HG03060 (cell line): ENCODE measurements around the gene MAN1A1.
A peak's percentile ranks its signal among the peaks of the same experiment; 100 is the strongest.
"Not testable (repeated sequence)": the region's sequence is repeated elsewhere in the genome, so short reads cannot be mapped to it uniquely, and the experiment has no call there.

Source experiments
- ATAC-seq: cut with Tn5 transposase; IDR thresholded peaks from one replicate; pipeline ENCODE4 v1.9.1; 2021; ENCODE audit warnings: low read depth, moderate number of reproducible peaks; ENCODE audit not compliant: unreplicated experiment

MAN1A1 gene

DNA sequence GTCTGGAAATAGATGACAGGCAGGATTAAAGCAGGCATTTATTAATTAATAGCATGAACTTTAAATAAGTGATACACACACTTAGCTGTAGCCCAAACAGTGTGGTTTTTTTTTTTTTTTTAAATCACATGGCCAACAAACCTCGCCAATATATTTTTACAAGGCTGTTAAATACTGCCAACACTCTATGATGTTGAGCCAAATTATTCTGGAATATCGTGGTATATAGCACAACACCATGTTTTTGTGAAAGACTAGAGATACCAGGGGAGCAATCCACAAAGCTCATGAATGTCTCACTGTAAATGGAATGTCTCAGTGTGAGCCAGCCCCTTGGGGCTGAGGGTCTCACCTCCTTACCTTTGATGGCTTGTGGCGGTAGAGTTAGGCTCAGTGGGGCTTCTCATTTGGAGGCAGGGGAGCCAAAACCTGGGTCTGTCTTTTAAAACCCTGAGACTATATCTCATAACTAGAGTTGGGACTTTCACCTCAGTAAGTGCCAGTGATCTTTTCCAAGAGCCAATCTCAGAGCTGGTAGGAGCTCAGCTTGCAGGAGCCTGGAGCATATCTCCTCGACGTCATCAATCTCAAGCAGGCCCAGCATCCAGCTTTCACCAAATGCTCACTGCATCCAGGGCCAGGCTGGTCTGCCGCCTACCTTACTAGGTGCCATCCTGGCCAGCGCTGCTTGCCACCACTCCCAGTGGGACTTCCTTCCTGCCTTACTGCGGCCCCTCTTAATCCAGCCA lies 192.6 kb downstream of the MAN1A1 start:
- no peak for ATAC-seq

DNA sequence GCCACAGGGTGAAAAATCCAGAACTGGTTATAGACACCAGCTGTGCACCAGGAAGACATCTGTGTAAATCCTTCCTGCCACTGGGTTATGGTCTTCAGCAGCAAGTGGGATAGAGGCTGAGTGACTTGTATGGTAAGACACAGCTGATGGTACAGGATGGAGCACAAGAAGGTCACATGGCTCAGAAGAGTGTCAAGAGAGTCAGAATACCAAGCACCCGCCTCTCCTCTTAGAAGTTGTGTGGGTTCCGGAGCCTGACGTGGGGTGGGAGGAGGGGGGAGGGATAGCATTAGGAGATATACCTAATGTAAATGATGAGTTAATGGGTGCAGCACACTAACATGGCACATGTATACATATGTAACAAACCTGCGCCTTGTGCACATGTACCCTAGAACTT lies 193.5 kb downstream of the MAN1A1 start:
- ATAC-seq, result not testable (repeated sequence)

DNA sequence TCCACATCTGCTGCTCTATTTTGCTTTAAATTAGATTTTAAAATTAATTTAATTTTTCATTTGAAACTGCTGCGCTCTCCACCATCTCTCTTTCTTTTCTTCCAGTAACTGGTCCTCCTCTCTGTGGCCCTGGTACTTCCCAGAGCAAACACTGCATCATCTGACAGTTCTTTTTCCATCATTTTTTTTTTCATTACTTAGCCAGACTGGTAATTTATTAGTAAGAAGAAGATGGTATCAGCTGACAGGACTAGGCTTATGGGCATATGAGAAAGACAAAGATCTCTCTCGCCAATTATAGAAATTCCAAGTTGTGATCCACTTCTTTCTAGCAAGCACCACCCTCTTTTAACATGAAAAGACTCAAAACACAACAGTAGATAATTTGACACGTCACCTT lies 197.4 kb downstream of the MAN1A1 start:
- no peak for ATAC-seq

DNA sequence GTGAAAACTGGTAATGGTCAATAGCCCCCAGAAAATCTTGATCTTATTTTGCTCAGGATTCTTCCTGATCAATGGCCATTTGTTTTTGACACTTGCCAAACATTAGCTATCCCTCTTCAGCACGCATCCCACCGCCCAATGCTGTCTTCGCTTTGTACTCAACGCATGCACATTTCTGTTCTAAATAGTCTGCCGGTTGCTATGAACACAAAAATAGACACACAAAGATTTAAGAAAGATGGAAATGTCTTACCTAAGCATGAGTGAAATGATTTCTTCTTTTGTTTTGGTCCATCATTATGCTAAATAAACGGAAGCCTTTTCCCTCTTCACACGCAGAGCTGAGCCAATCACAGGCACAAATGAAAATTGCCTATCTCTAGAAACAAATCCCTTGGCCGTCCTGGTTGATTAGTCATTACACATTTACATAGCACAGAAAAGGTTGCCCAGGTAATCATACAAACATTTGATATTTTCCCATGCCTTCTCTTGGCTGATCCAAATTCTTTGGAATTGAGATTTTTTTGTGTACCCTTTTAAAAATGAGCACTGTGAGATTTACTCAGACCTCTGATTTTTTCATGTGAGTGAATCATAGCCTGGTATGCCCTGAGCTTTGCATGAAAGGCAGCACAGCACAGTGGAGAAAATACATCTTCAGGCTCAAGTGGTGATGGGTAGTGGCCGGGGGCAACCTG lies 200.6 kb downstream of the MAN1A1 start:
- ATAC-seq, result no peak

DNA sequence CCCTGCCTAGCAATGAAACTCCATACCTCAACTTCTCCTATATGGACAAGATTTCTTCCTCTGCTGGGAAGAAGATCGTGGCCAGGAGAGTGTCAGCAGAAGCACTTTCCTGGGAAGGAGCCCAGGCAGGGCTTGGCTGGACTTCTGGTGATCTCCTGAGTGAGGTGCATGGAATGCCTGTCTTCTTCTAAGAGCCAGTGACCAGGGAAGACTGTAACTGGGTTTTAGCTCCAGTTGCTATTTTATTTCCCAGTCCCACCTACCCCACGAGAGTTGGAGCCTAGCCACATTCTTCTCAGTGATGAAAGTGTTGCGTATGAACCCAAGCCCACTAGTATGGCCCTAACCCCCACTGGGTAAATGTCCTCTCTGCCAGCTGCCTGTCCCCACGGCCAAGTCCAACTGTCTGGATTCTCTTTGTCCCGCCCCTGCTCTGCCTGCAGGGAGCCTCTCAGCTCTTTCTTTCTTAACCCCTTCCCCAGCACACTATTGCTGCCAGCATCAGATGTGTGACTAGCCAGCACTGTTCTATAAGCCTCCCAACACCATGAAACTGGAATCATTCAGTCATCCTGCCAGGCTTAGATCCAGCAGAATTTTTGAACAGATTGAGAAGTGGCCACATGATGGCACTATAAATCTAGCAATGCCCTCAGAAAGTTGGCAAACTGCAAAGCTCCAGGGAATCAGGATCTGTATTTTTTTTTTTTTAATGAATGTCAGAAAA lies 201.3 kb downstream of the MAN1A1 start:
- no peak for ATAC-seq

DNA sequence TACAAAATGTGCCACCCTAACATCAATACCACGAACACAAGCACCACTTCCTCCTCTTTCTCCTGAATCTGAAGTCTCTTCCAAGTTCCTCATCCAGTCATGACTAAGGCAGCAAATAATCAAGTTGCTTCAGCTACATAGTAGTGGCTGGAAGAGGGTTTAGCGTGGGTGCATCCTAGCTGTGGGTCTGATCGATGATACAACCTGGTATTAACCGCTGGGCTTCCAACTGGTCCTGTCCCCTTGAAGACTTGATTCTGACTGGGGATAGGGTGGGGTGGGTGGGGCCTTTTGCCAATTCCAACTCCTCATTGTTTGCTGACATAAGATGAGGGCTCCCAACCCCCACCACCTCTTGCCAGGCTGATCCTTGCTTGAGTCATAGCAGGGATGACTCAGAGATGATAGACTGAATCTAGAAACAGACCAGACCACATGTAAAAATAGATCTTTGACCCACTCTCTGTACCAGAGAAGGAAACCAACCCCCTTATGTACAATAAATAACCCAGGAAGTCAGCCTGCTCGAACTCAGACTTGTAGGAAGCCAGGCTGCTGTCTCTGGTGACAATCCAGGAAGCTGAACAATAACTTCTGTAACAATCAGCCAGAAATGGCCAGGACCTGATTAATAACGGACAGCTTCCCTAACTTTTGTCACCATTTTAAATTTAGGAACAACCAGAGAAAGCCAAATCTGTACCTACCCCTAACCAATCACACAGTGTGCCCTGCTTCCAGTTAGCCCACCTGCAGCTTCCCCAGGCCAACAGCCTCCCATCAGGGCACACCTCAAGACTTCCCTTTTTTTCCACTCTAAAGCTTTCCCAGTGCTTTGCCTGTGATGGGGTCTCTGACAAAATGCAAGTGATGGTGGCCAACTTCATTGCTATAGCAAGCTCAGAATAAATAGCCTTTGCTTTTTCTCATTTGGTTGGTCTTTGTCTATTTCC lies 202.2 kb downstream of the MAN1A1 start:
- peak; percentile 99 for ATAC-seq

DNA sequence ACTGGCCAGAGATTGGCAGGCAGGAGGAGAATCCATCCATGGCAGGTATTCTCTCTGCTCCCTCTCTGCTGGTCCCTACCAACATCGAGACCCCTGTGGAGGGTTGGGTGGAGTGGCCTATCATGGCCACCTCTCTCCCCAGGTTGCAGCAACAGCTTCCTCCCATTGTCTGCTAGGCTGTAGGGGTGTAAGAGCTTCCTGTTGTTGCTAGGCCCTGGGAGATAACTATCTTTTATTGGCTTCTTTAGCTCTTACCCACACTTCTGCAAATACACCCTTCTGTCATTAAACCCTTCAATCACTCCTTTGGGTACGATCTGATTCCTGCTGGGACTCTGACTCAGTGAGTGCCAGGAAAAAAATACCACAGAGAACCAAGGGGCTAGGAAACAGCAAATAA lies 204.4 kb downstream of the MAN1A1 start:
- no peak for ATAC-seq

DNA sequence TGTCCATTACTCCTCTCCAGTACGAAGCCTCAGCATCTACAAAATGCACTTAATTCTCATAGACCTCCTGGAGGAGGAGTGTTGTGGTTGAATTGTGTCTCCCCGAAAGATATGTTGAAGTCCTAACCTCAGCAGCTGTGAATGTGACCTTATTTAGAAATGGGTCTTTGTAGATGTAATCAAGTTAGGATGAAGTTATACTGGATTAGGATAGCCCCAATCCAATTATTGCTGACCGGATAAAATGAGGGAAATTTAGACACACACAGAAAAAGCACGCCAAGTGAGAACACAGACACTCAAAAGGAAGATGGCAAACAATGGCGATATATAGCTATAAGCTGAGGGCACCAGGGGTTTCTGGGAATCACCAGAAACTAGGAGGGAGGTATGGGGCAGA lies 206.9 kb downstream of the MAN1A1 start:
- no peak for ATAC-seq

DNA sequence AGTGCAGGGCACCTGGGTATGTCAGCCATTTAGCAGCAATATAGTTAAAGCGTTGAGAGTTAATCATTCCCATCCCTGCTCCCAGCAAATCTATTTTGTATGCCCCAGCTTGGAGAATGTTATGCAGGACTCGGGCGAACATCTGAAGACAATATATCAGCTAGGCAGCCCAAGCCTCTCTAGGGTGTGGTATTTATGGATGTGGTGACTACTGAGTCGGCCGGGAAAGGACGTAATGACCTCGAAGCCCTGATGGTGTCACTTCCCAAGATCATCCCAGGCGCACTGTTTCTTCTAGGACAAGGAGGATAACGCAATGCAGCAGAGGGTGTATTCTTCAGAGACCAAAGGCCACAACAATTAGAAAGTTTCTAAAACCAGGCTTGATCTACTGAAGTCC lies 207.5 kb downstream of the MAN1A1 start:
- no peak for ATAC-seq

DNA sequence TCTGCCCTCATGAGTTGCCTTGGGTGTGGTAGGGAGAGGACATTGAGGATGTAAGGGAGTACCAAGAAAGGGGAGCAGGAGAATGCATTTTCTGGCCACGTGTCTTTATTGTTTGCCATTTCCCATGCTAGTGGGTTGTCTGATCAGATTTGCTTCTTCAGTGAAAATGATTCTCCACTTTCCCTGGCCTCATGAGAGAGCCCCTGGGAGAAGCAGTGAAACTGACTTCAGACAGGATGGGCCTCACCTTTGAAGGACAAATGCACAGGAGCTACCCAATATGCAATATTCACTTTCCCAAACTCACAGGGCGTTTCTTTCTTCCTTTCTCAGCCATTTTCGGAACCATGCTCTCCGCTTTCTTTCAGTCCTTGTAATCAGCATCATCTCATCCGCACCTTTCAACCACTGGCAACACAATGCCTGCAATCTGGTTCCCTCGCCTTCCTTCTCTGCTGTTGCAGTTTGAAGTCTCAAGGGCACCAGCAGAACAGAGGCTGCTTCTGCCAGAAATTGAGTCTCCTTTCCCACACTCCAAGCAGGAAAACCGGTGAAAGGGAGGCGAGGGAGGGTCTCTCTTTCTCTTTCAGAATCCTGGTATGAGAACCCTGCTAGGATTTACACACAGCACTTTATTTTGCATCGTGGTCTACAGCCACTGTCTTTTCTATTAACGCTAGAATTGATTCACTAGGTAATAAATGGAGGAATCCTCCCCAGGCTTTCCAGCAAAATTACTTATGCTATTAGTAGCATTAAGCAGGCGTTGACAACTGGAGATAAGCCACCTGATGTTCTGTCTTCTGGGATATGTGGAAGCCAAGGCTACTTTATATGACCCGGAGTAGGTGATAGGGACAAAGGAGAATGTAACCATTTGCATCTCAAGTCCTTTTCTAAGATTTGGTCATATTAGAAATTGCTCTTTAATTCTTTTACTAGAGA lies 209.1 kb downstream of the MAN1A1 start:
- ATAC-seq, result no peak

DNA sequence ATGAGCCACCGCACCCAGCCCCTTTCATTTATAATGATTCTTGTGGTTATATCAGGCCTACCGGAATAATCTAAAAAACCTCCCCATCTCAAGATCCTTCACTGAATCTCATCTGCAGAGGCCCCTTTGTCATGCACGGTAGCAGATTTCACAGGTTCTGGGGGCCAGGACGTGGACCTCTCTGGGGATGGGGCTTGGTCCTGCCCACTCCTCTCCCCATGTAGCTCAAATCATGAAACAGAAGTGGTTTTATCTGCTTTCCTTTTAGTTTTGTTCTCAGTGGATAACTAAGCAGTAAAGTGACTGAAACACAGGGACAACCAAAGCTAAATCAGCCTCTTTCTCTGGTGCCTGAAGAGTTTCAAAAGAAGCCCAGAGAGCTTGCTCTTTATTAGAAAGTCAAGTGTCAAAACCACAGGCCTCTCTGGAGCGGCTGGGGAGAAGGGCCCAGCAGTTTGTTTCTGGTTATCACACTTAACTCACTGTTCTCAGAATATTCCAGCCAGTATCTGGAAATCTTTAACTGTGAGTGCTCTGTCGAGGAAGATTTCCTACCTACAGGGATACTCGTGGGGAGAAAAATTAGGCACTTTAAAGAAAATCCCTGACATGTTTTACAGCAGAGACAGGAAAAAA lies 210.5 kb downstream of the MAN1A1 start:
- ATAC-seq, result peak; percentile 58

DNA sequence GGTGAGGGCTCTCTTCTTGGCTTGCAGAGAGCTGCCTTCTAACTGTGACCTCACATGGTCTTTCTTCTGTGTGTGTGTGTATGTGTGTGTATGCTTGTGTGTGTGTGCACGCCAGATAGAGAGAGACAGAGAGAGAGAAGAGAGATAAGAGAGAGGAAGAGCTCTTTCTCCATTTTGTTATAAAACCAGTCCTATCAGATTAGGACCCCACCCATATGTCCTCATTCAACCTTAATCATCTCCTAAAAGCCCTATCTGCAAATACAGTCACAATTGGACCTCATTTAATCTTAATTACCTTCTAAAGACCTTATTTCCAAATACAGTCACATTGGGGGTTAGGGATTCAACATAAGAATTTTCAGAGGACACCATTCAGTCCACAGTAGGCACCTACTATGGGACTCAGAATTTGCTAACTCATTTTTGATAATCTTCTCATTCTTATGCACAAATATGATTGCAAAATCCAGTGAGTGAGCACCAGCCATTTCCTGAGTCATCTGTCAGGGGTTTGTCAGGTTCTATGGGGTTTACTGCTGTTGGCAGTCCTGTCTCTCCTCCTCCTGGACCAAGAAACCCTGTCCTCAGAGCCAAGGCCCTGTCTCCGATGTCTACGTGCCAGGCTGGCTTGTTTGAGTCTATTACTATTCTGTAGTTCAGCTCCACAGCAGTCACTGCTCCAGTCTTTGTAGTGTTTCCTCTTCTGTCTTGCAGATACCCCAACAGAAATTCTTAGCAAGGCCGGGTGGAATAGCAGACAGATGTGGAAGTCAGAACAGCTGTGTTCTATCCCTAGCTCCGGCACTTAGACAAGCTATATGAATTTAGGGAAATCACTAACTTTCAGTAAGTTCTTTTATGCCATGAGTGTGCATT lies 212.1 kb downstream of the MAN1A1 start:
- ATAC-seq, result no peak

DNA sequence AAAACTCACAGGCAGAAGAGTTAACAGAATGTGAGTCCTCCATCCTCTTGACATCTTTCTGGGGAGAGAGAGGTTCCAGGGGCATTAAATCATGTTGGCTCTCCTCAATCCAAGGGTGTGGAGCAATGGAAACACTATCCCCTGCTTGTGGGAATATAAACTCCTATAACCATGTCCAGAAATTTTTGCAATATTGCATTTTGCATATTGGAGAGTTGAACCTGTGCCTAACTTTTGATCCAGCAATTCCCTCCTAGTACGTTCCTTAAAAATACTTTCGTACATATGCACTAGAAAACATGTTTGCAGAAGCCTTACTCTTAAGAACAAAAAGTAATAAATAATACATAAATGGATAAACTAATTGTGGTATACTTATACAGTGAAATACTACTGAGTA lies 214.8 kb downstream of the MAN1A1 start:
- ATAC-seq, result no peak

DNA sequence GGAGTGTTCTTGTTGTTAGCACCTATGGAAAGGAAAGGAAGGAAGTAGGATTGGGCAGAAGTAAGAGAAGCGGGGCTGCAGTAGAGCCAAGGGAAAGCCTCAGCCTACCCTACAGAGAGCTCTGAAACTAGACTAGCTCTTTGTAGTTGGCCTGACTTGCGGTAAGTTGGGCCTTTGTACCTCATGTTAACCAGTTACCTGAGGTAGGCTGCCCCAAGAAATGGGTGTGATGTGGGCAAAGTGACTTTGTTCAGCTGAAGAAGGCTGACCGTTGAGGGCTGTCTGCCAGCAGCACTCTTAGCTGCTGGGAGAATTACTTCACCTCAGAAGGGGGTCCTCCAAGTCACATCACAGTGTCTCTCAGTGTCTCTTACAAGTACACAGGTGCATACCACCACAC lies 216.2 kb downstream of the MAN1A1 start:
- ATAC-seq, result no peak

DNA sequence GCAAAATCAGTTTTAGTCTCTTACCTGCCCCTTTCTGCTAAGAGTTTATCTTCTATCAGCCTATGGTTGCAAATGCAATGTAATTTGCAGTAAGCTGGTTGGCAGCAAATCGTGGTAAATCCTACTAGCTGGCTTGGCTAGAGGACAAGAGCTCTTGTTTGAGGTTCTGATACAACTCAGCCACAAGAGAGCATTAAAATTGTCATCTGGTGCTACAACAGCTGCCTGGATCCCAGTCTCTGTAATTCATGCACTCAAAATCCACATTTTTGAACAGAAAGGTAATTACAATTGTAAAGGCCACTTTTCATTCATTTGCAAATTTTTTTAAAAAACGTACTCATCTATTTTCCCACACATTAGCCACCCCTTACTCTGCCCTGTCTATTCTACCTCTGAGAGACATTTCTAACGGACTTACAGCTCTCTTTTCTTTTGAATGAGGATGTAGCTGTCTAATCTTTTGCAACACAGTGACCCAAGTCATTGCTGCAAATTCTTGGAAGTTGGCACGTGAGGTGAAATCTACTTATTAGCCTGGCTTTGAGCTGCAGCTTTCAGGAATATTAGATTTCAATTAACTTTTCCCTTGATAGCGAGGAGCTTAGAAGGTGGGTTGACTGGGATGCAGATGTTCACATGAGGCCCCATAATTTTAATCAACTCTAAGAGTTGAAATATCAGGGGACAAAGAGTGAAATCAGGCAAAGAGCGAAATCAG lies 217.1 kb downstream of the MAN1A1 start:
- no peak for ATAC-seq

DNA sequence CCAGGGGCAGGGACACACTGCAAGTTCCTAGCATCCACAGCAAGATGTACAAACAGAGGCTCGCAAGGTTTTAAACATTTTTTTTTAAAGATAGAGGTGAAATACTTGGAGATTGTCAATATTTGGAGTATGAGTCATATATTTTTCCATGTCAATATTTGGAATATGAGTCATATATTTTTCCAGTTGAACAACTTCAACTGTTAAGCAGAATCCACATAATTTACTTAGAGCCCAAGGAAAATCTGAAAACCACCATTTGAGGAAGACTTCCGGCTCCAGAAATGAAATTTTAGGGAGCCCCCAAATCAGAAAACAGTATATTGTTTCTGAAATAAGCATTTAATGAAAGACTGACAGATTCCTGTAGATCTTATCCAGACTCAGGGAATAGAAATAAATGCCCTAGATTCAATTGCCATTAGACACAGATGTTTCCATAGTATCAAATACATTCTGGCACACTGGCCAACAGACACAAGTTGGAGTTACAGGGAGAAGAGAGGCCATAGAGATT lies 219.5 kb downstream of the MAN1A1 start:
- no peak for ATAC-seq
